Activated T-cell treated with anti-CD3 and anti-CD28 coated beads, Interleukin-2, amount 50 U/mL, for 4 hours (primary cell): ENCODE measurements around the gene UPK3A. TPM values are rescaled to one million over a fixed set of nuclear protein-coding genes. Genes with fewer than 3 reads are reported as not detected.

Experiments
- ATAC-seq, 2 donors: fragments of 200-7000 bp; cut with Tn5 transposase; one replicate each; pipeline ENCODE4 v1.10.0; 2021
- DNase-seq: peaks from one replicate; pipeline ENCODE4 v3.0.0-alpha.2; 2020
- H3K27me3 Mint-ChIP-seq: one replicate; pipeline ENCODE4 v1.8.0; 2021; ENCODE audit warnings: low read depth, mixed read lengths
- H3K36me3 Mint-ChIP-seq: one replicate; pipeline ENCODE4 v1.8.0; 2022; ENCODE audit warnings: mixed read lengths; ENCODE audit not compliant: insufficient read depth
- H3K4me1 Mint-ChIP-seq: one replicate; pipeline ENCODE4 v1.8.0; 2021; ENCODE audit warnings: low read depth, mixed read lengths
- H3K4me3 Mint-ChIP-seq: one replicate; pipeline ENCODE4 v1.8.0; 2021; ENCODE audit warnings: mild to moderate bottlenecking, moderate library complexity, mixed read lengths
- H3K9me3 Mint-ChIP-seq: one replicate; pipeline ENCODE4 v1.8.0; 2021; ENCODE audit warnings: mixed read lengths
- total RNA-seq, 3 donors: library from RNA; stranded (reverse); gene quantifications; one replicate each; pipeline ENCODE4 v1.2.1, GENCODE V29; 2021

The UPK3A gene
- total RNA-seq: not detected

GRCh38 chr22:45284705-45285262 is at the start of gene UPK3A:
Gene UPK3A, plus strand, starts transcription at chr22:45284949. Its CDS starts 65 bp downstream, at chr22:45285014.
- DNase-seq: peak; percentile 54
- Mint-ChIP-seq H3K9me3 (no peaks in the 10 kb centered on the region), H3K27me3 (peaks cover 19% of the 10 kb centered on the region), H3K4me3 (no peak within 1 kb of the TSS), H3K36me3 (no peaks in the 10 kb centered on the region), H3K4me1 (peaks cover 11% of the 10 kb centered on the region)
- peak; percentile 99 for ATAC-seq

- Mint-ChIP-seq H3K4me1 (peaks cover 35% of the 10 kb centered on the region), H3K4me3 (no peak overlapping the region), H3K9me3 (no peaks in the 10 kb centered on the region), H3K27me3 (no peaks in the 10 kb centered on the region), H3K36me3 (peaks cover 15% of the 10 kb centered on the region)
- DNase-seq (no peak), ATAC-seq (no peak)
These were observed 49.5 kb upstream of the UPK3A start for GRCh38 chr22:45235101-45235777.

GRCh38 chr22:45235851-45236342 is 48.9 kb upstream of the UPK3A start:
- Mint-ChIP-seq H3K4me3 (no peak overlapping the region), H3K36me3 (peaks cover 15% of the 10 kb centered on the region), H3K27me3 (no peaks in the 10 kb centered on the region), H3K9me3 (no peaks in the 10 kb centered on the region), H3K4me1 (peaks cover 35% of the 10 kb centered on the region)
- no peak for DNase-seq
- no peak for ATAC-seq

GRCh38 chr22:45237065-45237990 is 47.4 kb upstream of the UPK3A start:
- DNase-seq (no peak), ATAC-seq (no peak)
- no peak overlapping the region for H3K4me3 Mint-ChIP-seq
- peaks cover 15% of the 10 kb centered on the region for H3K36me3 Mint-ChIP-seq
- H3K4me1 Mint-ChIP-seq: peaks cover 40% of the 10 kb centered on the region
- H3K9me3 Mint-ChIP-seq: no peaks in the 10 kb centered on the region
- H3K27me3 Mint-ChIP-seq: no peaks in the 10 kb centered on the region

- Mint-ChIP-seq H3K27me3 (no peaks in the 10 kb centered on the region), H3K9me3 (no peaks in the 10 kb centered on the region), H3K4me3 (peak overlapping the region; percentile 47), H3K36me3 (peaks cover 11% of the 10 kb centered on the region), H3K4me1 (peaks cover 40% of the 10 kb centered on the region)
- DNase-seq: no peak
- ATAC-seq: no peak
These were observed 46.4 kb upstream of the UPK3A start for GRCh38 chr22:45238076-45238956.

- no peaks in the 10 kb centered on the region for H3K27me3 Mint-ChIP-seq
- H3K9me3 Mint-ChIP-seq: no peaks in the 10 kb centered on the region
- peak overlapping the region; percentile 87 for H3K4me3 Mint-ChIP-seq
- peaks cover 11% of the 10 kb centered on the region for H3K36me3 Mint-ChIP-seq
- ATAC-seq: no peak
- DNase-seq: no peak
- H3K4me1 Mint-ChIP-seq: peaks cover 40% of the 10 kb centered on the region
These were observed 45.6 kb upstream of the UPK3A start for GRCh38 chr22:45238957-45239680.

GRCh38 chr22:45239681-45240051 is 45.1 kb upstream of the UPK3A start:
- no peak for DNase-seq
- Mint-ChIP-seq H3K36me3 (peaks cover 11% of the 10 kb centered on the region), H3K9me3 (no peaks in the 10 kb centered on the region), H3K4me1 (peaks cover 37% of the 10 kb centered on the region), H3K4me3 (peak overlapping the region; percentile 87), H3K27me3 (no peaks in the 10 kb centered on the region)
- ATAC-seq: no peak

- H3K27me3 Mint-ChIP-seq: no peaks in the 10 kb centered on the region
- peaks cover 42% of the 10 kb centered on the region for H3K4me1 Mint-ChIP-seq
These were observed 44.5 kb upstream of the UPK3A start for GRCh38 chr22:45240104-45240809.

GRCh38 chr22:45240810-45241631 is 43.7 kb upstream of the UPK3A start, which contains the start of gene KIAA0930:
Gene KIAA0930, minus strand, starts transcription at chr22:45240894. Its CDS starts 191 bp downstream, at chr22:45240703.
- H3K9me3 Mint-ChIP-seq: no peaks in the 10 kb centered on the region
- H3K27me3 Mint-ChIP-seq: no peaks in the 10 kb centered on the region
- DNase-seq: peak; percentile 73
- peak; percentile 70 to 72 for ATAC-seq
- H3K4me3 Mint-ChIP-seq: peak within 1 kb of the TSS; percentile 87
- peaks cover 11% of the 10 kb centered on the region for H3K36me3 Mint-ChIP-seq
- H3K4me1 Mint-ChIP-seq: peaks cover 42% of the 10 kb centered on the region

More at GRCh38 chr22:45240104-45240809, 44.5 kb upstream of the UPK3A start:
- peak; percentile 53 to 58 for ATAC-seq
- peaks cover 11% of the 10 kb centered on the region for H3K36me3 Mint-ChIP-seq
- peak; percentile 17 for DNase-seq
- no peaks in the 10 kb centered on the region for H3K9me3 Mint-ChIP-seq
- H3K4me3 Mint-ChIP-seq: peak overlapping the region; percentile 87

- DNase-seq (no peak), ATAC-seq (no peak)
- peaks cover 9% of the 10 kb centered on the region for H3K36me3 Mint-ChIP-seq
- no peaks in the 10 kb centered on the region for H3K9me3 Mint-ChIP-seq
- peaks cover 41% of the 10 kb centered on the region for H3K4me1 Mint-ChIP-seq
- no peaks in the 10 kb centered on the region for H3K27me3 Mint-ChIP-seq
- H3K4me3 Mint-ChIP-seq: no peak overlapping the region
These were observed 42.0 kb upstream of the UPK3A start for GRCh38 chr22:45242778-45243191.

- peaks cover 35% of the 10 kb centered on the region for H3K4me1 Mint-ChIP-seq
- DNase-seq: no peak
- no peaks in the 10 kb centered on the region for H3K36me3 Mint-ChIP-seq
- H3K4me3 Mint-ChIP-seq: no peak overlapping the region
- no peaks in the 10 kb centered on the region for H3K9me3 Mint-ChIP-seq
- ATAC-seq: no peak
- H3K27me3 Mint-ChIP-seq: no peaks in the 10 kb centered on the region
These were observed 39.8 kb upstream of the UPK3A start for GRCh38 chr22:45244916-45245315.
